GM12874 (cell line): Measurements from ENCODE around the gene HOXC10.

Experiments used
- TF ChIP-seq, protein P1 (sequence below): IDR thresholded peaks from 2 replicates; pipeline ENCODE4 v1.5.1; 2011; ENCODE audit warnings: low read depth, mild to moderate bottlenecking, control low read depth, low read length, moderate library complexity; ENCODE audit not compliant: insufficient read depth

HOXC10 gene

GRCh38 chr12:53977596-53978445, 7.1 kb upstream of the HOXC10 start:
- TF ChIP-seq, protein P1, sequence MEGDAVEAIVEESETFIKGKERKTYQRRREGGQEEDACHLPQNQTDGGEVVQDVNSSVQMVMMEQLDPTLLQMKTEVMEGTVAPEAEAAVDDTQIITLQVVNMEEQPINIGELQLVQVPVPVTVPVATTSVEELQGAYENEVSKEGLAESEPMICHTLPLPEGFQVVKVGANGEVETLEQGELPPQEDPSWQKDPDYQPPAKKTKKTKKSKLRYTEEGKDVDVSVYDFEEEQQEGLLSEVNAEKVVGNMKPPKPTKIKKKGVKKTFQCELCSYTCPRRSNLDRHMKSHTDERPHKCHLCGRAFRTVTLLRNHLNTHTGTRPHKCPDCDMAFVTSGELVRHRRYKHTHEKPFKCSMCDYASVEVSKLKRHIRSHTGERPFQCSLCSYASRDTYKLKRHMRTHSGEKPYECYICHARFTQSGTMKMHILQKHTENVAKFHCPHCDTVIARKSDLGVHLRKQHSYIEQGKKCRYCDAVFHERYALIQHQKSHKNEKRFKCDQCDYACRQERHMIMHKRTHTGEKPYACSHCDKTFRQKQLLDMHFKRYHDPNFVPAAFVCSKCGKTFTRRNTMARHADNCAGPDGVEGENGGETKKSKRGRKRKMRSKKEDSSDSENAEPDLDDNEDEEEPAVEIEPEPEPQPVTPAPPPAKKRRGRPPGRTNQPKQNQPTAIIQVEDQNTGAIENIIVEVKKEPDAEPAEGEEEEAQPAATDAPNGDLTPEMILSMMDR = no peak

DNA sequence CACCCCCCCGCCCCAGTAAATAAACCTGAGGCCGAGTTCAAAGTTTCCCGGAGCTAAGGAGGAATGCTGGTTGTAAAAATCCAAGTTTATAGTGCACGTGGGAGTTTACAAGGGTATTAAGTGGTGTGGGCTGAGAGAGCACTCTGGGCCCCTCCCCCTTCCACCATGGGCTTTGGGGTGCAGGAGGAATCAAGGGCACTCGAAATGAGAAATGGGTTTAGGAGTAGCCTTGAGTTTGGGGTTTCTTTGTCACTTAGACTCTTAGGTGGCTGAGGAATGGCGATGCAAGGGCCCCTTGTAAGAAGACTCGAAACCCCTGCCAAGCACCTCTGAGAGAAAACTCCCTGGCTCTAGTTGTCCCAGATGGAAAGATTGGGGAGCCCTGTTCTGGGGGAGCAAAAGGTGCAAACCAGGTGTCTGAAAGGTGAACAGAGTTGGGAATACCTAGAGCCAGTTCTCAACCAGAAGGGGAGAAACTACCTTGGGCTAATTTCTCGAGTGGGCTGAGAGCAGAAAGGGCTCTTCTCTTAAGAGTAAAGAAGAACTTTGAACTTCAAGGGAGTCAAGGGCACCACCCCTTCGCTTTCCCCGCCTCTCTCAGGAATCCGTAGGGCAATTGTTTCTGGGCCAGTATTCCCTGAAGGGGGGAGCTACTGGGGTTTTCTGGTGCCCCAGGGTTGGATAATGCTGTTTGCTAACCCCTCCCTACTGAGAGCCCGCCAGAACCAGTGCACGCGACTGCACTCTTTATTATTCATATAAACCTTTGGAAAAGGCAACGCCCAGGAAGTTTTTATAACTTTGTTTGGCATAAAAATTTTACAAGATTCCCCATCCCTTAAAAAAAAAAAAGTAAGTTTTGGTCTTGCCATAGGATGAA, 6.2 kb upstream of the HOXC10 start:
- TF ChIP-seq, protein P1 = no peak

GRCh38 chr12:53980104-53980801, 4.7 kb upstream of the HOXC10 start:
- TF ChIP-seq, protein P1 = no peak

- TF ChIP-seq, protein P1 = no peak
Measured at GRCh38 chr12:53980802-53981496, 4.0 kb upstream of the HOXC10 start.

- TF ChIP-seq, protein P1 = no peak
Measured at GRCh38 chr12:53981634-53982565, 3.0 kb upstream of the HOXC10 start.
